ENCODE results near the gene ZNF598.

- TF ChIP-seq, protein P1, sequence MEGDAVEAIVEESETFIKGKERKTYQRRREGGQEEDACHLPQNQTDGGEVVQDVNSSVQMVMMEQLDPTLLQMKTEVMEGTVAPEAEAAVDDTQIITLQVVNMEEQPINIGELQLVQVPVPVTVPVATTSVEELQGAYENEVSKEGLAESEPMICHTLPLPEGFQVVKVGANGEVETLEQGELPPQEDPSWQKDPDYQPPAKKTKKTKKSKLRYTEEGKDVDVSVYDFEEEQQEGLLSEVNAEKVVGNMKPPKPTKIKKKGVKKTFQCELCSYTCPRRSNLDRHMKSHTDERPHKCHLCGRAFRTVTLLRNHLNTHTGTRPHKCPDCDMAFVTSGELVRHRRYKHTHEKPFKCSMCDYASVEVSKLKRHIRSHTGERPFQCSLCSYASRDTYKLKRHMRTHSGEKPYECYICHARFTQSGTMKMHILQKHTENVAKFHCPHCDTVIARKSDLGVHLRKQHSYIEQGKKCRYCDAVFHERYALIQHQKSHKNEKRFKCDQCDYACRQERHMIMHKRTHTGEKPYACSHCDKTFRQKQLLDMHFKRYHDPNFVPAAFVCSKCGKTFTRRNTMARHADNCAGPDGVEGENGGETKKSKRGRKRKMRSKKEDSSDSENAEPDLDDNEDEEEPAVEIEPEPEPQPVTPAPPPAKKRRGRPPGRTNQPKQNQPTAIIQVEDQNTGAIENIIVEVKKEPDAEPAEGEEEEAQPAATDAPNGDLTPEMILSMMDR (IDR thresholded peaks at IDR 0.05; ENCODE audit: low read depth, low read length, missing input control), result no peak
- TF ChIP-seq FOXA1 (IDR thresholded peaks at IDR 0.05) (no peak), RAD21 (IDR thresholded peaks at IDR 0.05) (no peak), YY1 (IDR thresholded peaks at IDR 0.05) (no peak)
- TF ChIP-seq, protein P2, sequence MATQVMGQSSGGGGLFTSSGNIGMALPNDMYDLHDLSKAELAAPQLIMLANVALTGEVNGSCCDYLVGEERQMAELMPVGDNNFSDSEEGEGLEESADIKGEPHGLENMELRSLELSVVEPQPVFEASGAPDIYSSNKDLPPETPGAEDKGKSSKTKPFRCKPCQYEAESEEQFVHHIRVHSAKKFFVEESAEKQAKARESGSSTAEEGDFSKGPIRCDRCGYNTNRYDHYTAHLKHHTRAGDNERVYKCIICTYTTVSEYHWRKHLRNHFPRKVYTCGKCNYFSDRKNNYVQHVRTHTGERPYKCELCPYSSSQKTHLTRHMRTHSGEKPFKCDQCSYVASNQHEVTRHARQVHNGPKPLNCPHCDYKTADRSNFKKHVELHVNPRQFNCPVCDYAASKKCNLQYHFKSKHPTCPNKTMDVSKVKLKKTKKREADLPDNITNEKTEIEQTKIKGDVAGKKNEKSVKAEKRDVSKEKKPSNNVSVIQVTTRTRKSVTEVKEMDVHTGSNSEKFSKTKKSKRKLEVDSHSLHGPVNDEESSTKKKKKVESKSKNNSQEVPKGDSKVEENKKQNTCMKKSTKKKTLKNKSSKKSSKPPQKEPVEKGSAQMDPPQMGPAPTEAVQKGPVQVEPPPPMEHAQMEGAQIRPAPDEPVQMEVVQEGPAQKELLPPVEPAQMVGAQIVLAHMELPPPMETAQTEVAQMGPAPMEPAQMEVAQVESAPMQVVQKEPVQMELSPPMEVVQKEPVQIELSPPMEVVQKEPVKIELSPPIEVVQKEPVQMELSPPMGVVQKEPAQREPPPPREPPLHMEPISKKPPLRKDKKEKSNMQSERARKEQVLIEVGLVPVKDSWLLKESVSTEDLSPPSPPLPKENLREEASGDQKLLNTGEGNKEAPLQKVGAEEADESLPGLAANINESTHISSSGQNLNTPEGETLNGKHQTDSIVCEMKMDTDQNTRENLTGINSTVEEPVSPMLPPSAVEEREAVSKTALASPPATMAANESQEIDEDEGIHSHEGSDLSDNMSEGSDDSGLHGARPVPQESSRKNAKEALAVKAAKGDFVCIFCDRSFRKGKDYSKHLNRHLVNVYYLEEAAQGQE (IDR thresholded peaks at IDR 0.05), result no peak
These were observed 10.6 kb upstream of the ZNF598 start for GRCh38 chr16:2019921-2020831.
